Keratinocyte (primary cell): ENCODE data around the gene THOC1. TPM values are rescaled to one million over a fixed set of nuclear protein-coding genes. Genes with fewer than 3 reads are reported as not detected.

ENCODE experiments used
- DNase-seq: peaks from one replicate; pipeline ENCODE4 v3.0.0-alpha.2; 2011; ENCODE audit warnings: low read depth, missing footprints, low spot score
- FAIRE-seq: peaks from 2 replicates; lab custom pipeline; 2011; peaks lifted over from hg19 to GRCh38; lab: Jason Lieb, UNC
- H2AFZ ChIP-seq: 2 replicates; pipeline ENCODE4 v1.6.0; 2012; ENCODE audit warnings: low read length, control low read depth, inconsistent platforms; ENCODE audit not compliant: control insufficient read depth
- H3K27ac ChIP-seq: 2 replicates; pipeline ENCODE4 v1.5.1; 2011; ENCODE audit warnings: low read length; ENCODE audit not compliant: control insufficient read depth, insufficient read depth
- H3K27me3 ChIP-seq: 3 replicates; pipeline ENCODE4 v1.6.0; 2011; ENCODE audit warnings: low read length; ENCODE audit not compliant: control insufficient read depth, insufficient read depth; ENCODE audit errors: extremely low read depth
- H3K36me3 ChIP-seq, 2 experiments: 2 replicates in 1 of 2; 3 replicates in 1 of 2; pipeline ENCODE4 v1.5.1; 2011; ENCODE audit warnings: low read length in 2 of 2, mild to moderate bottlenecking in 1 of 2; ENCODE audit not compliant: control insufficient read depth in 2 of 2, insufficient read depth in 2 of 2; ENCODE audit errors: extremely low read depth in 1 of 2
- H3K4me1 ChIP-seq: 3 replicates; pipeline ENCODE4 v1.5.1; 2011; ENCODE audit warnings: low read length; ENCODE audit not compliant: control insufficient read depth, insufficient read depth; ENCODE audit errors: extremely low read depth
- H3K4me2 ChIP-seq: 3 replicates; pipeline ENCODE4 v1.6.0; 2011; ENCODE audit warnings: low read depth, low read length; ENCODE audit not compliant: control insufficient read depth, insufficient read depth; ENCODE audit errors: extremely low read depth
- H3K4me3 ChIP-seq, 3 experiments: fragments of 200-600 bp in 1 of 3; sonication (generic) in 1 of 3; 2 replicates in 2 of 3; 3 replicates in 1 of 3; pipeline ENCODE4 v1.5.1; 2011 to 2016; ENCODE audit warnings: low read length in 3 of 3, mild to moderate bottlenecking in 3 of 3, control low read depth in 2 of 3, inconsistent platforms in 1 of 3, low read depth in 1 of 3, mixed read lengths in 1 of 3, mixed run types in 1 of 3, moderate library complexity in 1 of 3; ENCODE audit not compliant: control insufficient read depth in 2 of 3, insufficient read depth in 2 of 3; ENCODE audit errors: extremely low read depth in 1 of 3
- H3K79me2 ChIP-seq: 2 replicates; pipeline ENCODE4 v1.6.0; 2012; ENCODE audit warnings: low read length; ENCODE audit not compliant: control insufficient read depth, insufficient read depth
- H3K9ac ChIP-seq: 3 replicates; pipeline ENCODE4 v1.6.0; 2011; ENCODE audit warnings: low read length; ENCODE audit not compliant: control insufficient read depth, insufficient read depth; ENCODE audit errors: extremely low read depth
- H3K9me1 ChIP-seq: 3 replicates; pipeline ENCODE4 v1.6.0; 2011; ENCODE audit warnings: low read length; ENCODE audit not compliant: control insufficient read depth, insufficient read depth; ENCODE audit errors: extremely low read depth
- H3K9me3 ChIP-seq: 2 replicates; pipeline ENCODE4 v1.5.1; 2012; ENCODE audit warnings: low read depth, low read length; ENCODE audit not compliant: control insufficient read depth
- H4K20me1 ChIP-seq: 3 replicates; pipeline ENCODE4 v1.6.0; 2011; ENCODE audit warnings: low read length; ENCODE audit not compliant: control insufficient read depth, insufficient read depth; ENCODE audit errors: extremely low read depth
- CTCF ChIP-seq, 3 experiments: IDR thresholded peaks in 1 of 3; conservative IDR thresholded peaks in 1 of 3; optimal IDR thresholded peaks in 1 of 3; 2 replicates in 2 of 3; 3 replicates in 1 of 3; pipeline versions ENCODE3 to v1.5.1; 2011; ENCODE audit warnings: low read length in 3 of 3, mild to moderate bottlenecking in 3 of 3, moderate library complexity in 2 of 3, control low read depth in 1 of 3, inconsistent platforms in 1 of 3; ENCODE audit not compliant: insufficient read depth in 2 of 3; ENCODE audit errors: extremely low read depth in 1 of 3
- EZH2 ChIP-seq: IDR thresholded peaks from one replicate; pipeline ENCODE4 v1.6.1; 2012; ENCODE audit warnings: inconsistent platforms, mild to moderate bottlenecking, low read length, moderate library complexity
- dilution Hi-C: fragments of 300-500 bp; cut with MboI; formaldehyde crosslinking; loops from one replicate; pipeline ENCODE4 v1.7.0; 2020; ENCODE audit warnings: low sequenced_read_pairs; ENCODE audit not compliant: extremely low pct_ligation_motif_present
- polyA plus RNA-seq, 5 experiments: library from polyadenylated mRNA; depleted of rRNA in 3 of 5; stranded (reverse) in 3 of 5; stranded (forward) in 1 of 5; unstranded in 1 of 5; fragments of >200 nt; gene quantifications; 1 replicate in 1 of 5; 2 replicates in 3 of 5; 3 replicates in 1 of 5; pipeline versions ENCODE4 v1.2.1 to v1.2.3, GENCODE V29; 2011 to 2012; ENCODE audit warnings: missing spikeins in 2 of 5, low read depth in 1 of 5, low replicate concordance in 1 of 5

Gene THOC1
- polyA plus RNA-seq, 1 donor (not counting 4 experiments of a cell fraction or from before 2014, with no cell fraction given), result 35.8 TPM

DNA sequence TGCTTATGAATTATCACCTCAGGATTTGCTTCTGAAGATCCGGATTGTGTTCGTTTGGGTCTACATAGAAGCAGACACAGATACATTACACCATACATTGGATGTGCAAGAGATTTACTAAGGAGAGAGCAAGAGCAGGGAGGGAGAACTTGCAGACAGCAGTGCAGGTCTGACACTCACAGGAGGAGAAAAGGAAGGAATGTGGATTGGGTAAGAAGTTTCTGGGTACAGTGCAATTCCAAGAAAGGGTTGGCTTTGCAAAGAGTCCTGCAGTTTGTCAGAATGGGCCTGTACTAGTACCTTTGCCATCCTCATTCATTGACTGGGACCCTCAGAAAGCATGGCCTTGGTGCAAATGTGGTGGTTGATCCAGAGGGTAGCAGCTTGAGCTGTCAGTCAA lies 4.8 kb upstream of the THOC1 start:
- no peak for FAIRE-seq
- Histone ChIP-seq H2AFZ (no peak overlapping the region), H3K4me3 (no peak overlapping the region), H3K36me3 (no peaks in the 10 kb centered on the region), H3K4me2 (no peak overlapping the region), H3K27me3 (no peaks in the 10 kb centered on the region), H3K79me2 (peaks cover 5% of the 10 kb centered on the region), H4K20me1 (no peaks in the 10 kb centered on the region), H3K4me1 (peaks cover 17% of the 10 kb centered on the region), H3K27ac (no peak overlapping the region), H3K9ac (no peak overlapping the region), H3K9me1 (no peaks in the 10 kb centered on the region), H3K9me3 (no peaks in the 10 kb centered on the region)
- TF ChIP-seq CTCF (optimal IDR thresholded peaks at IDR 0.05 in 1 of 3, IDR thresholded peaks at IDR 0.05 in 1 of 3, conservative IDR thresholded peaks at IDR 0.05 in 1 of 3; ENCODE audit: extremely low read depth in 1 of 3, insufficient read depth in 2 of 3, low read length in 3 of 3) (no peak), EZH2 (no peak)
- dilution Hi-C loops, result no loop called here
- DNase-seq, result no peak

GRCh38 chr18:269480-270095 lies 1.7 kb upstream of the THOC1 start:
- TF ChIP-seq CTCF (optimal IDR thresholded peaks at IDR 0.05 in 1 of 3, IDR thresholded peaks at IDR 0.05 in 1 of 3, conservative IDR thresholded peaks at IDR 0.05 in 1 of 3; ENCODE audit: extremely low read depth in 1 of 3, insufficient read depth in 2 of 3, low read length in 3 of 3) (no peak), EZH2 (no peak)
- no peak overlapping the region for H3K4me3 ChIP-seq
- H3K9me3 ChIP-seq, result no peaks in the 10 kb centered on the region
- peaks cover 0 to under 1% of the 10 kb centered on the region in 2 experiments for H3K36me3 ChIP-seq
- H3K4me1 ChIP-seq, result peaks cover 21% of the 10 kb centered on the region
- H3K9ac ChIP-seq, result no peak overlapping the region
- no peaks in the 10 kb centered on the region for H3K9me1 ChIP-seq
- H3K4me2 ChIP-seq, result no peak overlapping the region
- no peaks in the 10 kb centered on the region for H3K27me3 ChIP-seq
- H4K20me1 ChIP-seq, result no peaks in the 10 kb centered on the region
- H2AFZ ChIP-seq, result no peak overlapping the region
- FAIRE-seq, result no peak
- dilution Hi-C loops, result no loop called here
- peaks cover 24% of the 10 kb centered on the region for H3K79me2 ChIP-seq
- no peak overlapping the region for H3K27ac ChIP-seq
- DNase-seq, result no peak
